IPS DF 19.7 (cell line): ENCODE measurements around the gene RFESD.
"Not testable (repeated sequence)": the region's sequence is repeated elsewhere in the genome, so short reads cannot be mapped to it uniquely, and the experiment has no call there.

Source experiments
- DNase-seq: peaks from one replicate; pipeline ENCODE4 v3.0.0-alpha.2; 2013; ENCODE audit warnings: low read depth, low spot score

Gene RFESD

GRCh38 chr5:95664204-95664786, 17.7 kb downstream of the RFESD start:
- no peak for DNase-seq

GRCh38 chr5:95667061-95667618, 20.6 kb downstream of the RFESD start:
- no peak for DNase-seq

- DNase-seq: no peak
These were observed 21.1 kb downstream of the RFESD start for GRCh38 chr5:95667678-95668077.

- no peak for DNase-seq
These were observed 21.6 kb downstream of the RFESD start for GRCh38 chr5:95668216-95668615.

GRCh38 chr5:95668728-95669127, 22.2 kb downstream of the RFESD start:
- DNase-seq: no peak

- no peak for DNase-seq
These were observed 23.0 kb downstream of the RFESD start for GRCh38 chr5:95669540-95669939.

- DNase-seq: no peak
These were observed 23.4 kb downstream of the RFESD start for GRCh38 chr5:95669985-95670384.

GRCh38 chr5:95670568-95670967, 24.0 kb downstream of the RFESD start:
- DNase-seq: no peak

- no peak for DNase-seq
These were observed 25.2 kb downstream of the RFESD start for GRCh38 chr5:95671826-95672225.

- DNase-seq: no peak
These were observed 26.1 kb downstream of the RFESD start for GRCh38 chr5:95672641-95673040.

- DNase-seq: no peak
These were observed 26.5 kb downstream of the RFESD start for GRCh38 chr5:95673081-95673480.

GRCh38 chr5:95682891-95683290, 36.3 kb downstream of the RFESD start, which contains the start of gene SPATA9:
Gene SPATA9, minus strand, starts transcription at chr5:95682991. Its CDS starts 137 bp downstream, at chr5:95682854.
- no peak for DNase-seq

GRCh38 chr5:95684361-95684760, 37.8 kb downstream of the RFESD start:
- DNase-seq: no peak

GRCh38 chr5:95686651-95687050, 40.1 kb downstream of the RFESD start:
- no peak for DNase-seq

GRCh38 chr5:95689680-95690079, 43.1 kb downstream of the RFESD start:
- no peak for DNase-seq

GRCh38 chr5:95690333-95690732, 43.8 kb downstream of the RFESD start:
- no peak for DNase-seq

GRCh38 chr5:95697781-95698681, 51.5 kb downstream of the RFESD start:
- no peak for DNase-seq

- DNase-seq: no peak
These were observed 52.8 kb downstream of the RFESD start for GRCh38 chr5:95699337-95699736.

GRCh38 chr5:95701074-95701473, 54.5 kb downstream of the RFESD start:
- DNase-seq: no peak

GRCh38 chr5:95704150-95704549, 57.6 kb downstream of the RFESD start:
- no peak for DNase-seq

- DNase-seq: not testable (repeated sequence)
These were observed 59.6 kb downstream of the RFESD start for GRCh38 chr5:95706196-95706595.

GRCh38 chr5:95707055-95707454, 60.5 kb downstream of the RFESD start:
- DNase-seq: no peak
